ENCODE results near the gene PTPRF.
A peak's percentile ranks its signal among the peaks of the same experiment; 100 is the strongest.
"Not testable (repeated sequence)": the region's sequence is repeated elsewhere in the genome, so short reads cannot be mapped to it uniquely, and the experiment has no call there.

PTPRF gene

GRCh38 chr1:43491061-43491460, 39.6 kb upstream of the PTPRF start:
- no peak for ATAC-seq (ENCODE audit: low read depth)

GRCh38 chr1:43492826-43493225, 37.9 kb upstream of the PTPRF start:
- Histone ChIP-seq H3K4me3 (ENCODE audit: severe bottlenecking) (no peak overlapping the region), H3K27me3 (ENCODE audit: insufficient read depth, poor library complexity, severe bottlenecking) (no peaks in the 10 kb centered on the region), H3K27ac (ENCODE audit: poor library complexity, severe bottlenecking) (peak overlapping the region; percentile 63), H3K9me3 (ENCODE audit: severe bottlenecking) (peaks cover 9% of the 10 kb centered on the region), H3K36me3 (ENCODE audit: low read depth) (no peaks in the 10 kb centered on the region), H3K4me1 (ENCODE audit: insufficient read depth, poor library complexity, severe bottlenecking) (peaks cover 21% of the 10 kb centered on the region)
- TF ChIP-seq CTCF (IDR thresholded peaks at IDR 0.05; ENCODE audit: poor library complexity, severe bottlenecking), result no peak
- ATAC-seq (ENCODE audit: low read depth) (peak; percentile 60; the same call in 1 of the 3 replicates), DNase-seq (ENCODE audit: low spot score) (no peak)

More at GRCh38 chr1:43491061-43491460, 39.6 kb upstream of the PTPRF start:
- Histone ChIP-seq H3K27ac (ENCODE audit: poor library complexity, severe bottlenecking) (peak overlapping the region; percentile 63), H3K4me1 (ENCODE audit: insufficient read depth, poor library complexity, severe bottlenecking) (peaks cover 21% of the 10 kb centered on the region), H3K9me3 (ENCODE audit: severe bottlenecking) (peaks cover 16% of the 10 kb centered on the region), H3K36me3 (ENCODE audit: low read depth) (no peaks in the 10 kb centered on the region), H3K4me3 (ENCODE audit: severe bottlenecking) (no peak overlapping the region), H3K27me3 (ENCODE audit: insufficient read depth, poor library complexity, severe bottlenecking) (no peaks in the 10 kb centered on the region)
- DNase-seq (ENCODE audit: low spot score), result no peak
- TF ChIP-seq CTCF (IDR thresholded peaks at IDR 0.05; ENCODE audit: poor library complexity, severe bottlenecking), result no peak

GRCh38 chr1:43493661-43494450, 36.8 kb upstream of the PTPRF start:
- H3K4me3 ChIP-seq (ENCODE audit: severe bottlenecking), result no peak overlapping the region
- H3K27me3 ChIP-seq (ENCODE audit: insufficient read depth, poor library complexity, severe bottlenecking), result no peaks in the 10 kb centered on the region
- H3K27ac ChIP-seq (ENCODE audit: poor library complexity, severe bottlenecking), result peak overlapping the region; percentile 63
- H3K36me3 ChIP-seq (ENCODE audit: low read depth), result no peaks in the 10 kb centered on the region
- no peak for DNase-seq (ENCODE audit: low spot score)
- no peak for TF ChIP-seq CTCF (IDR thresholded peaks at IDR 0.05; ENCODE audit: poor library complexity, severe bottlenecking)
- peaks cover 7% of the 10 kb centered on the region for H3K9me3 ChIP-seq (ENCODE audit: severe bottlenecking)
- H3K4me1 ChIP-seq (ENCODE audit: insufficient read depth, poor library complexity, severe bottlenecking), result peaks cover 21% of the 10 kb centered on the region
- ATAC-seq (ENCODE audit: low read depth), result peak; percentile 27; the same call in 2 of the 3 replicates

GRCh38 chr1:43495204-43495603, 35.5 kb upstream of the PTPRF start:
- no peak for TF ChIP-seq CTCF (IDR thresholded peaks at IDR 0.05; ENCODE audit: poor library complexity, severe bottlenecking)
- H3K4me3 ChIP-seq (ENCODE audit: severe bottlenecking), result no peak overlapping the region
- no peaks in the 10 kb centered on the region for H3K36me3 ChIP-seq (ENCODE audit: low read depth)
- DNase-seq (ENCODE audit: low spot score) (no peak), ATAC-seq (ENCODE audit: low read depth) (no peak)
- H3K9me3 ChIP-seq (ENCODE audit: severe bottlenecking), result peaks cover 3% of the 10 kb centered on the region
- no peak overlapping the region for H3K27ac ChIP-seq (ENCODE audit: poor library complexity, severe bottlenecking)
- no peaks in the 10 kb centered on the region for H3K27me3 ChIP-seq (ENCODE audit: insufficient read depth, poor library complexity, severe bottlenecking)
- H3K4me1 ChIP-seq (ENCODE audit: insufficient read depth, poor library complexity, severe bottlenecking), result peaks cover 21% of the 10 kb centered on the region

- no peak overlapping the region for H3K27ac ChIP-seq (ENCODE audit: poor library complexity, severe bottlenecking)
- no peaks in the 10 kb centered on the region for H3K4me1 ChIP-seq (ENCODE audit: insufficient read depth, poor library complexity, severe bottlenecking)
- no peak for ATAC-seq (ENCODE audit: low read depth)
- H3K9me3 ChIP-seq (ENCODE audit: severe bottlenecking), result no peaks in the 10 kb centered on the region
- no peak overlapping the region for H3K4me3 ChIP-seq (ENCODE audit: severe bottlenecking)
- TF ChIP-seq CTCF (IDR thresholded peaks at IDR 0.05; ENCODE audit: poor library complexity, severe bottlenecking), result no peak
- H3K36me3 ChIP-seq (ENCODE audit: low read depth), result no peaks in the 10 kb centered on the region
- no peaks in the 10 kb centered on the region for H3K27me3 ChIP-seq (ENCODE audit: insufficient read depth, poor library complexity, severe bottlenecking)
- no peak for DNase-seq (ENCODE audit: low spot score)
Measured at GRCh38 chr1:43499898-43500297, 30.8 kb upstream of the PTPRF start.

GRCh38 chr1:43501806-43502205, 28.9 kb upstream of the PTPRF start:
- not testable (repeated sequence) for H3K4me3 ChIP-seq (ENCODE audit: severe bottlenecking); H3K36me3 ChIP-seq (ENCODE audit: low read depth); H3K27ac ChIP-seq (ENCODE audit: poor library complexity, severe bottlenecking); H3K4me1 ChIP-seq (ENCODE audit: insufficient read depth, poor library complexity, severe bottlenecking); ATAC-seq (ENCODE audit: low read depth); H3K9me3 ChIP-seq (ENCODE audit: severe bottlenecking); DNase-seq (ENCODE audit: low spot score); H3K27me3 ChIP-seq (ENCODE audit: insufficient read depth, poor library complexity, severe bottlenecking)

All from RWPE2 (cell line).